Measurements from ENCODE around the gene UBR2.
"Not testable (repeated sequence)": the region's sequence is repeated elsewhere in the genome, so short reads cannot be mapped to it uniquely, and the experiment has no call there.

- not testable (repeated sequence) for TF ChIP-seq CTCF, POLR2A (IDR thresholded peaks at IDR 0.05)
These were observed 139.0 kb downstream of the UBR2 start for GRCh38 chr6:42702786-42703185.

All from thyroid gland (tissue), 4 donors.